ENCODE results near the gene ERN1.

The ERN1 gene

DNA sequence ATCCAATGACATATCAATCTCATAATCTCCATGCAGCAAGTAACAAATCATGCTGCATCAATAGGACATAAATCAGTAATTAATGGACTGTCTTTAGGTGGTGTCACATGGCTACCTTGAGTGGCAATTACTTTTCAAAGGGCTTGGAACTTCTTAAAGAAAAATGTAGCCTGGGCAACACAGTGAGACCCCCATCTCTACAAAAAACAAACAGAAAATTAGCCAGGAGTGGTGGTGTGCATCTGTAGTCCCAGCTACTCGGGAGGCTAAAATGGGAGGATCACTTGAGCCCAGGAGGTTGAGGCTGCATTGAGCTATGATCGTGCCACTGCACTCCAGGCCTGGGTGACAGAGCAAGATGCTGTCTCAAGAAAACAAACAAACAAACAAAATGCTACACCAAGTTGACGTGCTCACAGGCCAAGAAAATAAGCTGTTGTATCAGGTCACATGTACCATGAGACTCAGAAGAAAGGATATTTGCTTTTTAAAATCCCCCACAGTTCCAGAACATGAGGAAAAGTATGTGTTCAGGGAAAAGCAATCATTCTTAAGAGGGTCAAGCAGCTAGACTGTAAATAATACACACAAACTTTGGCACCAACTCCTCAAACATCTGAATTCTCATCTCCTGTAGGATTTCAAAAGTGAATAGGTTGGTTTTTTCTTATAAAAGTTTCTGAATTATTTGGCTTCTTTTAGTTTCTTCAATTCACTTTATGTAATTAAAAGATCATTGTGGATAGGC lies 23.8 kb upstream of the ERN1 start:
- no peak overlapping the region for H3K4me3 ChIP-seq (ENCODE audit: low read length)
- no peak for DNase-seq (ENCODE audit: low read depth)
- TF ChIP-seq, protein P1, sequence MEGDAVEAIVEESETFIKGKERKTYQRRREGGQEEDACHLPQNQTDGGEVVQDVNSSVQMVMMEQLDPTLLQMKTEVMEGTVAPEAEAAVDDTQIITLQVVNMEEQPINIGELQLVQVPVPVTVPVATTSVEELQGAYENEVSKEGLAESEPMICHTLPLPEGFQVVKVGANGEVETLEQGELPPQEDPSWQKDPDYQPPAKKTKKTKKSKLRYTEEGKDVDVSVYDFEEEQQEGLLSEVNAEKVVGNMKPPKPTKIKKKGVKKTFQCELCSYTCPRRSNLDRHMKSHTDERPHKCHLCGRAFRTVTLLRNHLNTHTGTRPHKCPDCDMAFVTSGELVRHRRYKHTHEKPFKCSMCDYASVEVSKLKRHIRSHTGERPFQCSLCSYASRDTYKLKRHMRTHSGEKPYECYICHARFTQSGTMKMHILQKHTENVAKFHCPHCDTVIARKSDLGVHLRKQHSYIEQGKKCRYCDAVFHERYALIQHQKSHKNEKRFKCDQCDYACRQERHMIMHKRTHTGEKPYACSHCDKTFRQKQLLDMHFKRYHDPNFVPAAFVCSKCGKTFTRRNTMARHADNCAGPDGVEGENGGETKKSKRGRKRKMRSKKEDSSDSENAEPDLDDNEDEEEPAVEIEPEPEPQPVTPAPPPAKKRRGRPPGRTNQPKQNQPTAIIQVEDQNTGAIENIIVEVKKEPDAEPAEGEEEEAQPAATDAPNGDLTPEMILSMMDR (conservative IDR thresholded peaks at IDR 0.05; ENCODE audit: low read depth, low read length), result no peak

DNA sequence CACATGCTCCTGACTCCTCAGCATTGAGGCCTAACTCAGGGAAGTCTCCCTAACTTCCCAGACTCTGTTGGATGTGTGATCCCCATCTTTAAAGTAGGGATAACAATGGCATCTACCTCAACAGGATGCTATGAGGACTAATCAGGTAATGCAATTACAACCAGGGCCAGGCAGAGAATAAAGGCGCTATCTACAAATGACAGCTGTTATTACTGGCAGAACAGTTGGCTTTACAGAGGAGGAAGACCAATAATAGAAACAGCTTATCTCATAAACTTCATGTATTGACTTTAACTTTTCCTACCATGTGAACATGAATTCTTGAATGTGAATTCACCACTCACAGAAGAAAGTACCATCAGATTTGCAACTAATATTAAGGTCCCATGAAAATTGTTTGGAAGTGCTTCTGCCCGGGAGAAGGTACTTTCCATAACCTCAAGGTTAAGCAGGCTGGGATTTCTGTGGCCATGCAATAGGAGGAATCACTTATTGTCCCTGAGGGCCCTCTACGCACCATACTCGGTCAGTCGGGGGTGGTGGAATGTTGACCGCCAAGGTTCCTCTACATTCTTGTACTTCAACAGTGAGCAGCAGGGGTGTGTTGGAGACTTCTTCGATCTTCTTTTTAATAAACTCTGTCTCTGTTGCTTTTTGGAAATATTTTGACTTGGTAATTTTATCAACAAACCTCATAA lies 22.6 kb upstream of the ERN1 start:
- TF ChIP-seq, protein P1 (conservative IDR thresholded peaks at IDR 0.05; ENCODE audit: low read depth, low read length), result no peak
- no peak overlapping the region for H3K4me3 ChIP-seq (ENCODE audit: low read length)
- DNase-seq (ENCODE audit: low read depth), result no peak

DNA sequence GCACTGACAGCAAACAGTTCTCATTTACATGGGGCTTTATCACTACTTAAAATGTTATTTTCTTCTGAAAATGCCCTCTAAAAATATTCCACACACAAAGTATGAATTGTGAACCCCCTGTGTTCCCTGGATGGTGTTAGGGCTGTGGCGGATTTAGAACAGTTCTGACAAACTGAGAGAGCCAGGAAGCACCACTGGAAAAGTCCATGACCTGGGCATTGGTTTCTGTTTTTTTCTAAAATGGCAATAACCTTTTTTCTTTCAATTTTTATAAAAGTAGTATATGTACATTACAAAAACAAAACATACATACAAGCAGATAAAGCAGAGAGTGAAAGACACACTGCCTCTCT lies 21.0 kb upstream of the ERN1 start:
- DNase-seq (ENCODE audit: low read depth), result no peak
- TF ChIP-seq, protein P1 (conservative IDR thresholded peaks at IDR 0.05; ENCODE audit: low read depth, low read length), result no peak
- H3K4me3 ChIP-seq (ENCODE audit: low read length), result no peak overlapping the region

DNA sequence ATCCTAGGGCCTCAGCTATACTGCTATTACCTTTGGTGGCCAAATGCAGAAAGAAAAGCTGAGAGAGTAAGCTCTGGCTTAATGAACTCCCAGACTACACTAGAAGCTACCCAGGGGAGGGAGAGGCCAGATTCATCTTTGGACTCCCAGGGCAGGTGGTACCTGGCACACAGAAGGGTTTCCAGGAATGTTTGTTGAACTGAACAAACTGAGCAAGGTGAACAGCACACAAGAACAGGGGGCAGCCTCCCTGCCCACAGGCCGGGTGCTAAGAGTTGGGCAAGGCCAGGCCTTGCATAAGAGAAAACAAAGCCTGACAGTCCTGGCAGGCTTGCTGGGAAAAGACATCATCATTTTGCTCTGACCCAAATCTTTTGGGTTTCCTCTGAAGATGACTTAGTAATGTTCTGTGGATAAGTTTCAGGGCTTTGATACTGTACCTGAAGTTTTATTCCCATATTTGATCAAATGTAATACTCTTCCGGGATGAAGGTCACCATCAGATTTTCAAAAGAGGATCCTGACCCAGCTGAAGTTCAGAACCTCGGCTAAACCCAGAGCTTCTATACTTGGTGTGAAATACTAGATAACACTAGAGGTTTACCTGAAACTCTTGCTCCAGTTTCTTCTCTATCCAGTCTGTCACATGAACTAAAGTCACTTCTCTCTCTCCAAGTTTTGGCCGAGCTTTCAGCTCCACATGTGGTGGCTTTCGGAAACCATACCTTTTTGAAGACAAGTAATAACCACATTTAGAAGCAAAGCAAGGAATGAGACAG lies 20.5 kb upstream of the ERN1 start:
- no peak for DNase-seq (ENCODE audit: low read depth)
- no peak overlapping the region for H3K4me3 ChIP-seq (ENCODE audit: low read length)
- TF ChIP-seq, protein P1 (conservative IDR thresholded peaks at IDR 0.05; ENCODE audit: low read depth, low read length), result no peak

DNA sequence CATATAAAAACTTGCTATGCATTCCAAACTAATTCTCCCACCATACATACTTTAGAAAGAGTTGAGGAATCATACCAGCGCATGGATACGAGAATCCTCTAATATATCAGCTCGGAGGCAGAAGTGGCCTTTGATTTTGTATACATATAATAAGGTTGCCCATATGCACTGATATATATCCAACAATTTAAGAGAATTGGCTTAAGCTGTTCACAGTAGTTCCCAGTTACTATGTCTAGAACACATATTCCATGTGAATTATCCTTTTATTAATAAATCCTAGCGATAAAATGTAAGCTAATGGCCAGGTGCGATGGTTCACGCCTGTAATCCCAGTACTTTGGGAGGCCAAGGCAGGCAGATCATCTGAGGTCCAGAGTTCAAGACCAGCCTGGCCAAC lies 19.3 kb upstream of the ERN1 start:
- TF ChIP-seq, protein P1 (conservative IDR thresholded peaks at IDR 0.05; ENCODE audit: low read depth, low read length), result no peak
- DNase-seq (ENCODE audit: low read depth), result no peak
- no peak overlapping the region for H3K4me3 ChIP-seq (ENCODE audit: low read length)

DNA sequence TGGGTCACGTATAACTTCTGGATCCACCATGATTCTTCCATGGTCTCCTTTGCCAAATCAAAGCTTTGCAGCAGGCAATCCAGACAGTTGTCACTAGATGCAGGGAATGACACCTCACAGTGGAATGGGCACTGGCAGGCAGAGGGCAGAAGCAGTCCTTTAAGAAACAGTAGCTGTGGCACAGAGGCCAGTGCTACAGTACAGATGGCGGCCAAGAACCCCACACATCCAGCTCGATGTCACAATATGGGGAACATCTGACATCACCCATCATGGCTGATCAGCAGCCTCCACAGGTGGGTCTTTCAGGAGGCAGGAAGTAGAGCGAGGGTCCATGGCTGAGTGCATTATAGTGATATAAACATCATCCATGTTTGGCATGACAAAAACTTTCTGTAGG lies 18.8 kb upstream of the ERN1 start:
- no peak for DNase-seq (ENCODE audit: low read depth)
- TF ChIP-seq, protein P1 (conservative IDR thresholded peaks at IDR 0.05; ENCODE audit: low read depth, low read length), result peak; percentile 28

More for the DNA sequence above, 18.8 kb upstream of the ERN1 start:
- H3K4me3 ChIP-seq (ENCODE audit: low read length), result no peak overlapping the region

Measured in retinal pigment epithelial cell (primary cell).